IMR-90 (cell line): Measurements from ENCODE around the gene SNX33.

Source experiments
- CEBPB ChIP-seq: IDR thresholded peaks from 2 replicates; pipeline ENCODE4 v1.6.1; 2012; ENCODE audit warnings: low read depth, low read length, improper control_type of control experiment
- MAZ ChIP-seq: IDR thresholded peaks from 2 replicates; pipeline ENCODE4 v1.6.1; 2012; ENCODE audit warnings: low read depth, mild to moderate bottlenecking, low read length, improper control_type of control experiment, moderate library complexity, borderline replicate concordance
- NFE2L2 ChIP-seq: fragments of 150-350 bp; IDR thresholded peaks from 2 replicates; pipeline ENCODE4 v1.6.1; 2016; ENCODE audit warnings: low read depth, mild to moderate bottlenecking, low read length
- POLR2A ChIP-seq: IDR thresholded peaks from 2 replicates; pipeline ENCODE4 v1.6.1; 2012; ENCODE audit warnings: mild to moderate bottlenecking, low read depth, low read length
- RAD21 ChIP-seq: IDR thresholded peaks from 2 replicates; pipeline ENCODE4 v1.6.1; 2012; ENCODE audit warnings: low read length, improper control_type of control experiment
- RFX5 ChIP-seq: IDR thresholded peaks from 2 replicates; pipeline ENCODE4 v1.8.0; 2012; ENCODE audit warnings: low read depth, mild to moderate bottlenecking, low read length, moderate library complexity
- SMC3 ChIP-seq: fragments of 150-350 bp; IDR thresholded peaks from 2 replicates; pipeline ENCODE4 v1.6.1; 2016; ENCODE audit warnings: low read depth, mild to moderate bottlenecking, antibody characterized with exemption, low read length, moderate library complexity
- TF ChIP-seq, protein P1 (sequence below): conservative IDR thresholded peaks from 2 replicates; pipeline ENCODE4 v1.5.1; 2012; ENCODE audit warnings: mild to moderate bottlenecking, low read depth, low read length, improper control_type of control experiment
- TF ChIP-seq, protein P2 (sequence below): fragments of 150-350 bp; IDR thresholded peaks from 2 replicates; pipeline ENCODE4 v1.6.1; 2017; ENCODE audit warnings: mild to moderate bottlenecking, antibody characterized with exemption, low read length, low read depth
- TF ChIP-seq, protein P3 (sequence below): fragments of 150-350 bp; IDR thresholded peaks from 2 replicates; pipeline ENCODE4 v1.6.1; 2016; ENCODE audit warnings: low read depth, mild to moderate bottlenecking, low read length, moderate library complexity, borderline replicate concordance

DNA sequence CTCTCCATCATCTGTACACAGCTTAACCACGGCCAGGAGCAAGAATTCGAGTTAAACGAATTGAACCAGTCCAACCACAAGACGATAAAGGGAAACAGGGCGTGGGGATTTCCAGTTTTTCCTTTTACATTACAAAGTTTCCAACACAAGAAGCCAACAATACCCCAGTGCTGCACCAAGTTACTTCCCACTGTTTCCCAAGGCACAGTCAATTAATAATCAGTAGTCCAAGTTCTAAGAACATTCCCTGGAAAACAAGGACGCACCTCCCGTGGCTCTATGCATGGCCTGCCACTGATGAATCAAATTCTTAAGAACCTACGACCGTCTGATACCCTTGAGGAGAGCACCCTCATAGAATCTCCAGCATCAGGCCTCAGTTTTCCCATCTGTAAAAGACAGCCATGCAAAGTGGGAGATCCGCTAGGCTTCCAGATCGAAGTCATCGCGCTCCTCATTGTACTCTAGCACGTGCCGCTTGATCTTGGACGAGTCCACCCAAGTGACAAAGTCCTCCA lies 8.5 kb upstream of the SNX33 start:
- no peak for TF ChIP-seq POLR2A
- no peak for TF ChIP-seq MAZ
- TF ChIP-seq, protein P1, sequence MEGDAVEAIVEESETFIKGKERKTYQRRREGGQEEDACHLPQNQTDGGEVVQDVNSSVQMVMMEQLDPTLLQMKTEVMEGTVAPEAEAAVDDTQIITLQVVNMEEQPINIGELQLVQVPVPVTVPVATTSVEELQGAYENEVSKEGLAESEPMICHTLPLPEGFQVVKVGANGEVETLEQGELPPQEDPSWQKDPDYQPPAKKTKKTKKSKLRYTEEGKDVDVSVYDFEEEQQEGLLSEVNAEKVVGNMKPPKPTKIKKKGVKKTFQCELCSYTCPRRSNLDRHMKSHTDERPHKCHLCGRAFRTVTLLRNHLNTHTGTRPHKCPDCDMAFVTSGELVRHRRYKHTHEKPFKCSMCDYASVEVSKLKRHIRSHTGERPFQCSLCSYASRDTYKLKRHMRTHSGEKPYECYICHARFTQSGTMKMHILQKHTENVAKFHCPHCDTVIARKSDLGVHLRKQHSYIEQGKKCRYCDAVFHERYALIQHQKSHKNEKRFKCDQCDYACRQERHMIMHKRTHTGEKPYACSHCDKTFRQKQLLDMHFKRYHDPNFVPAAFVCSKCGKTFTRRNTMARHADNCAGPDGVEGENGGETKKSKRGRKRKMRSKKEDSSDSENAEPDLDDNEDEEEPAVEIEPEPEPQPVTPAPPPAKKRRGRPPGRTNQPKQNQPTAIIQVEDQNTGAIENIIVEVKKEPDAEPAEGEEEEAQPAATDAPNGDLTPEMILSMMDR = no peak
- TF ChIP-seq RFX5 = no peak
- no peak for TF ChIP-seq RAD21
- no peak for TF ChIP-seq CEBPB
- TF ChIP-seq, protein P2, sequence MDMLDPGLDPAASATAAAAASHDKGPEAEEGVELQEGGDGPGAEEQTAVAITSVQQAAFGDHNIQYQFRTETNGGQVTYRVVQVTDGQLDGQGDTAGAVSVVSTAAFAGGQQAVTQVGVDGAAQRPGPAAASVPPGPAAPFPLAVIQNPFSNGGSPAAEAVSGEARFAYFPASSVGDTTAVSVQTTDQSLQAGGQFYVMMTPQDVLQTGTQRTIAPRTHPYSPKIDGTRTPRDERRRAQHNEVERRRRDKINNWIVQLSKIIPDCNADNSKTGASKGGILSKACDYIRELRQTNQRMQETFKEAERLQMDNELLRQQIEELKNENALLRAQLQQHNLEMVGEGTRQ = no peak
- no peak for TF ChIP-seq NFE2L2
- TF ChIP-seq, protein P3, sequence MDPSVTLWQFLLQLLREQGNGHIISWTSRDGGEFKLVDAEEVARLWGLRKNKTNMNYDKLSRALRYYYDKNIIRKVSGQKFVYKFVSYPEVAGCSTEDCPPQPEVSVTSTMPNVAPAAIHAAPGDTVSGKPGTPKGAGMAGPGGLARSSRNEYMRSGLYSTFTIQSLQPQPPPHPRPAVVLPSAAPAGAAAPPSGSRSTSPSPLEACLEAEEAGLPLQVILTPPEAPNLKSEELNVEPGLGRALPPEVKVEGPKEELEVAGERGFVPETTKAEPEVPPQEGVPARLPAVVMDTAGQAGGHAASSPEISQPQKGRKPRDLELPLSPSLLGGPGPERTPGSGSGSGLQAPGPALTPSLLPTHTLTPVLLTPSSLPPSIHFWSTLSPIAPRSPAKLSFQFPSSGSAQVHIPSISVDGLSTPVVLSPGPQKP = no peak
- no peak for TF ChIP-seq SMC3
